ENCODE data around the gene NT5C3A. TPM values are rescaled to one million over a fixed set of nuclear protein-coding genes. Genes with fewer than 3 reads are reported as not detected.
"Not testable (repeated sequence)": the region's sequence is repeated elsewhere in the genome, so short reads cannot be mapped to it uniquely, and the experiment has no call there.

Gene NT5C3A
- polyA plus RNA-seq, 3 donors: 27.6 to 42.9 (median 37.3) TPM

DNA sequence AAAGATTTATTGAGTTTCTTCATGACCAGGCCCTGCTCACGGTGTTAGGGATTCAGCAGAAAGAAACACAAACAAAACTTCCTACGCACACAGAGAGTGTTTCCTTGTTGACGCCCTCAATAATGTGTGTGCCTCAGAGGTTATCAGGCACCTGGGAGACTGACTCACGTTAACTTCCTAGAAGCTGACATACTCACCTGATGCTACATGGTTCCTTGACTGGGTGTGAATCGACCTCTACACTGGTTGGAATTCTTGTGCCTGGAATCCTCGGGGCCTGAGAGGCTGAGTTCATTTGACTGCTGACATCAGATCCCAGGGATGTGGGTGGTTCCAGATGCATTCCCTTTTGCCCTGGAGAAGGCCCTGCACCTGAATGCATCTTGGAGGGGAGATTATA lies 69.8 kb downstream of the NT5C3A start:
- DNase-seq: not testable (repeated sequence)

DNA sequence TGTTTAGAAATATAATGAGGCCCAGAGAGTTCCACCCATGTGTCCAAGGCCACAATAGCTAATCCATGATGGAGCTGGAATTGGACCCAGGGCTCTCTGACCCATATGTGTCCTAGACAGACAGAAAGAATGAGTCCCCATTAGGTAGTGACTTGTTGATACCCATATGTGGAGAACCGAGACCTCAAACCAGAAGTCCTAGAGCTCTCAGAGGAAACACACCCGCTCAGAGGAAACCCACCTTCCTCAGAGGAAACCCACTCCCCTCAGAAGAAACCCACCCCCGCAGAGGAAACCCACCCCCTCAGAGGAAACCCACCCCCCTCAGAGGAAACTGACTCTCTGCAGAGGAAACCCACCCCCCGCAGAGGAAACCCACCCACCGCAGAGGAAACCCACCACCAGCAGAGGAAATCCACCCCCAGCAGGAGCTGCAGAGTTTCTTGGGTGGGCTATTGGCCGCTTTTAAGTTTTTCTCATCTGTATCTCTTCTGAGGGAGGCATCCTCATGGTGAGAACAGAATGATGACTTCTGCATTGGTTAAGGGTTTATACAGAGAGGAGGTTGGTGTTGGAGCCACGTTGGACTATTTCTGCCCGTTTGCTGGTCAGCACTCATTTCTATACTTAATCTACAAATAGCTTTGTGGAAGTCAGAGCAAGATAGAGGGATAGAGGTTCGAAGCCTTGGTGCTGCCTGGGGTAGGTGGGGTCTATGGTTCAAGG lies 70.4 kb downstream of the NT5C3A start:
- not testable (repeated sequence) for DNase-seq

DNA sequence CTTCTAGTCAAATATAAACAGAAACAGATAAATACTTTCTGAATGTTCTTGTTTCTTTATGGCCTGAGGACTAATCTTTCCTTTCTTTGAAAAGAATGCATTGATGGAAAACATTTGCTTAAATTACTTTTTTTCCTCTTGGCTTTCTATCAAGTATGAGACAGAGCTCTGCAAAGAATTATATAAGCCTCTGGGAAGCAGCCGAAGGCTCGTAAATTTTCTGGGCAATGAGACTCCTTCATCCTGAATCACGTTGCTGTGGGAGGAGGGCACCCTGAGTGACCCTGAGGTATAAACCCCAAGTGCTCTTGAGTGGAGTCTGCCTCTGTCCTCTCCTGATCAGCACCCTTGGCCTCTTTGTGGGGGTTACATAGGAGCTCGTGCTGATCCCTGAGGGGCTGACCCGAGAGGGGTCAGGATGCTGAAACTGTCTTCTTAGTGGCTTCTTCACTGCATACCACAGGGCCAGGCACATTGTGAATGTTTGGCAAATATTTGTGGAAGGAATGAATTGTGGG lies 71.4 kb downstream of the NT5C3A start:
- DNase-seq: peak; percentile 48

DNA sequence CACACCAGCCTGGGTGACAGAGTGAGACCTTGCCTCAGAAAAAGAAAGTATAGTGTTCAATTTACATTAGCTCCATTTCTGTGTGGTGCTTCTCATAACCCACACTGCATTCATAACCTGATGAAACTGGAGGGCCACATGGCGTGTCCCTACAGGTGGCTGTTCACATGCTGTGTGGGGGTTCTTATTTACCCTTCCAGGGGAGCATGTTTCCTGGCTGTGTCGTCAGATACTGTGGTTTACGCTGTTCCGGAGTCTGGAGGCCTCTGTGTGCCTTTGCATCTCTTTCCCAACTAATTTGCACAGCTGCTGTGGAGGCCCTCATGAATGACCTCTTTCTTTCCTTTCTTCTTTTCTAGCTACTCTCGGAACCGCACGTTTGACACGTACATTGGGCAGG lies 74.4 kb downstream of the NT5C3A start:
- not testable (repeated sequence) for DNase-seq

DNA sequence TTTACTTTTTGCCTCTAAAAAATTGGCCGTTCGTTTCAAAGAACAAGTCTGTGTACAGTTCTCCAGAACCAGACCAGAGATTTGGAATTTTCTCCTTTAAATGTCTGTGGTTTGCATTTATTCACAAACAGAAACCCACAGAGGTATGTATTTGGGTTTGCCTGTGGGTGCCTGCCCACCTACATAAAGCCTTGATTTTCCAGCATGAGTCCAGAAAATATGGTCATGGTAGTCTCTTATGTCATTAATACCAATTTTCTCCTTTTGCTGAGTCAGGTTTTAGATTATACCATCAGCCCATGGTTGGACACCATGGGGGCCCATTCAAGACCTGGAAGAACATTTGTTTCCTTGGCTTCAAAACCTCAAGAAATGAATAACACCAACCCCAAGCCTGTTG lies 82.7 kb downstream of the NT5C3A start:
- not testable (repeated sequence) for DNase-seq

DNA sequence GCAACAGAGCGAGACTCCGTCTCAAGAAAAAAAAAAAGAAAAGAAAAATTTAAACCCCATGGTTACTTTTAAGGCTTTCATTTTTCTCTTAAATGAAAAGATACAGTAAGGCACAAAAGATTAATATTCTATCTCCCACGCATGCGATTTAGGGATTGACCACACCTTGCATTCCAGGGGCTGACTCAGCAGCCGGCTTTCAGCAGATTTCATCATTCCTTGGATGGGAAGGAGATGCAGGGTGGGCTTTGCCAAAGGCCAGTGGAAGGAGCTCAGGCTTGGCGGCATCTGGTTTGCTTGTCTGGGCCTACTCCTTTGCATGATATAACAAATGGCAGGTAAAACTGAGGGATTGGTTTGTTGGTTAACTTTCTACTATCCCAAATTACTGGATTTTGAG lies 83.3 kb downstream of the NT5C3A start:
- not testable (repeated sequence) for DNase-seq

DNA sequence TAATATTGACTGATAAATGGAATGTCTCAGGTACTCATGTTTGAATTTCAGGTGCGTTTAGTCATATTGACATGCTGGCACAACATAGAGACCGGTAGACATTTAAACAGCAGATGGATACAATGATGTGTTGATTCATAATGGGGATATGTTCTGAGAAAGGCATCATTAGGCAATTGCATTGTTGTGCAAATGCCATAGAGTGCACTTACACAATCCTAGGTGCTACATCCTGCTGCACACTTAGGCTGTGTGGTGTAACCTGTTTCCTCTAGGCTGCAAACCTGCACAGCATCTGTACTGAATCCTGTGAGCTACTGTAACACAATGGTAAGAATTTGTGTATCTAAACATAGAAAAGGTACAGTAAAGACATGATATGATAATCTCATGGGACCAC lies 85.4 kb downstream of the NT5C3A start:
- not testable (repeated sequence) for DNase-seq

DNA sequence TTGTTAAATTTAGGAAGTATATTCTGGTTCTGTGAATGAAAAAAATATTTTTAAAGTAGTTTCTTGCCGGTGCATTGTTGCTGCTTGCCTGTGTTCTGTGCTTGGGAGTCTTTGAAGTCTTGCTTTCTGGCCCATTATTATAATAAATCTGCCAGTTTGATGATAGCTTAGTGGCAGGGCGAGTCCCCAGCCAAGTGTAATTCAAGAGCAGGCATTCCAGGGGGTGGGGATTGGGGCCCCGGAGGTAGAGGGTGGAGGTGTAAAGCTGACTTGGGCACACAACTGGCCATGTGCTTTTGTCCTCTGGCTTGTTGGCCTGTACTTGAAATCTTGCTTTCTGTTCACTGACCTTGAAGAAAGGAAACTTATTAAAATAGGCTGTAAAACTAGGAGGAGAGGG lies 90.6 kb downstream of the NT5C3A start:
- not testable (repeated sequence) for DNase-seq

DNA sequence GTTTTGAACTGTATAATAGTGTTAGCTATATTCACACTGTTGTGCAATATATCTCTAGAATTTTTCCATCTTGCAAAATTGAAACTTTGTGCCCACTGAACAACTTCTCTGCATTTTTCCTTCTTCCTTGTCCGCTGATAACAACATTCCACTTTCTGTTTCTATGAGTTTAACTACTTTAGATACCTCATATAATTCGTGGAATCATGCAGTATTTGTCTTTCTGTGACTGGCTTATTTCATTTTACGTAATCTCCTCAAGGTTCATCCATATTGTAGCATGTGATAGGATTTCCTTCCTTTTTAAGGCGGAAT lies 95.4 kb downstream of the NT5C3A start:
- not testable (repeated sequence) for DNase-seq

DNA sequence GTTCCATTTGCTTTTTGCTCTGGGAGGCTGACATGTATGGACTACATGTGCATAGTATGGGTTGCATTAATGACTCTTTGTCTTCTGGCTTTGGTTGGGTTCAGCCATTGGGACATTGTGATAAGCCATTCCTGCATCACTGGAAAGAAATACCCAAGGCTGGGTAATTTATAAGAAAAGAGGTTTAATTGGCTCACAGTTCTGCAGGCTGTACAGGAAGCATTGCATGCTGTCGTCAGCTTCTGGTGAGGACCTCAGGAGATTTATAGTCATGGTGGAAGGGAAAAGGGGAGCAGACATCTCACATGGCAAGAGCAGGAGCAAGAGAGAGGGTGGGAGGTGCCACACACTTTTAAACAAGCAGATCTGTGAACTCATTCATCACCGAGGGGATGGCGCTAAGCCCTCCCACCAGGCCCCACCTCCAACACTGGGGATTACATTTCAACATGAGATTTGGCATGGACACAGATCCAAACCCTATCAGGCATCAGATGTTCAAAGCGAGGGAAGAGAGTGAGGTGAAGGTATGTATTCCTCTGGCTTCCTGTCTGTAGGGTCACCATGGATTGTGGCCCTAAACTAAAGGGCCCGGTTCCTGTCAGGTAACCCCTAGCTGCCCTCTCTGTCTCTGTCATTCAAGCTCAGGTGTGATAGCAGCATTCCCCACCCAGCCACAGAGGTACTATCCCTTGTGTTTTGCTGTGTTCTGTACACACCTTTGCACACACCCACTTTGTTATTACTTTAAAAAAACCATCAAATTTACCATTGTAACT lies 95.9 kb downstream of the NT5C3A start:
- not testable (repeated sequence) for DNase-seq

DNA sequence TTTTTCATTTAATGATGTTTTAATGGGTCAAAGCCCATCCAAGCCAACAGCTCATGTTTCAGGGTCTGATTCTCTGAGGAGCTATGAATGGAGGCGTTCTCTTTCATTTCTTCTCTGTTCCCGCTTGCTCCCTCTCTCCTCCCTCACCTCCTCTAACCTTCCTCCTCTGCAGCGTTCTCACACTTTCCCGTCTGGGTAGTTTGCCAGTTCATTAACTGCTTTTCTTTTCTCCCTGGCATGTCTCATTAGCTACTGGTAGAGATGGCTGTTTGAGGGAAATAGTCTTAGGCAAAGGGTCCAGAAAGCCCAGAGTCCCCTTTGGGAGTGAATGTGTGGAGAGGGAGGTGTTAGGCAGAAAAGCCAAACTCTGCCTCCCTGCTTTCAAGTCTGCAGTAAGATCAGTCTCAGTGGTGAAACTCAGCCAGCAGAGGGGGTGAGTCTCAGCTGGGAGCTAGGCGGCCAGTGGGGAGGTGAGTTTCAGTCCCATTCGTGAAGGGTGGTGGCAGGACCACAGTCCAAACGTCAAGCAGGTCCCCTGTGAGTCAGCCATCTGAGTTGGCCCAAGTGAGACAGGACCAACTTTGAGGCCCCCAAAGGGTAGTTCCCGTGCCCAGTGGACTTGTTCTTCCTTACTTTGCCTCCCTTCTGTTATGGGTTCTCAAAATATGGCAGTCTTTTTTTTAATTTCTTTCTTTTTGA lies 98.0 kb downstream of the NT5C3A start:
- not testable (repeated sequence) for DNase-seq

Other genes with a start within 250 kb of the NT5C3A start
- 10 to 100 TPM; 45.7 to 52.7 (median 50.3) TPM for gene KBTBD2, start 171.0 kb downstream of the NT5C3A start, polyA plus RNA-seq (ENCODE audit: insufficient read length in 3 of 3)
- gene FKBP9, start 105.3 kb downstream of the NT5C3A start, polyA plus RNA-seq (ENCODE audit: insufficient read length in 3 of 3): 100 to 1,000 TPM; 132 to 154 (median 153) TPM
- gene RP9, start 46.6 kb upstream of the NT5C3A start, polyA plus RNA-seq (ENCODE audit: insufficient read length in 3 of 3): 10 to 100 TPM; 30.0 to 34.6 (median 32.7) TPM
- 10 to 100 TPM; 15.5 to 17.8 (median 17.5) TPM for gene BBS9, start 66.8 kb upstream of the NT5C3A start, polyA plus RNA-seq (ENCODE audit: insufficient read length in 3 of 3)